Hypothalamus (tissue), 51 donors: ENCODE data around the gene IGF1.
"Not testable (repeated sequence)": the region's sequence is repeated elsewhere in the genome, so short reads cannot be mapped to it uniquely, and the experiment has no call there.

Experiments used
- DNase-seq, 51 donors: peaks; one replicate each; lab custom pipeline; 2025; lab: John Stamatoyannopoulos, UW

IGF1 gene

DNA sequence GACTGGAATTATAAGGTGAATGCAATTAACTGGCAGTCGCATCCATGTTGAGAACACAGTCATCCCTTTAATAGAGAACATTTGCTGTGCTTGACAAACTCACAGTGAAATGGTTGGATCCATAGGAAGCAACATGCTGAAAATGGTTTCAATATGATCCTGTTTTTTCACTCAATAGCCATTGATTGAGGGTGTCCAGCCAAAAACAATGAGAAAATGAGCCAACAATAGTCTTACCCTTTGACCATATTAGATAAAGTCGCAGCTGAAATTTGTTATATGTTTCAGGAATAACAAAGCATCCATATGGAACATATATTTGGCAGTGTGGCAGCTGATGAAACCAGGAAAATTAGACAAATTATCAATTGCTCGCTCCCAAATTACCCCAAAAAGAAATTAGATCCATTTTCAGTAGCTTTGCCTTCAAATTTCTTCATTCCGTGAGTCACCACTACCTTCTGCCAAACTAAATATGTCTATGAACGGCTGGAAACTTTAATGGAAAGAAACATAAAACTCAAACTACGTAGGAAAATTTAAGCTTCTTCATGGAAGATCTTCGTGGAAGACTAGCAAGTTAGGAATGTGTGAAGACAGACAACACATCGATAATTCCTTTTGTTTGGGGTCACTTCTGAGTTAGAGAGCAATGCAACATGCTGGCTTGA, 17.4 kb downstream of the IGF1 start:
- no peak for DNase-seq

DNA sequence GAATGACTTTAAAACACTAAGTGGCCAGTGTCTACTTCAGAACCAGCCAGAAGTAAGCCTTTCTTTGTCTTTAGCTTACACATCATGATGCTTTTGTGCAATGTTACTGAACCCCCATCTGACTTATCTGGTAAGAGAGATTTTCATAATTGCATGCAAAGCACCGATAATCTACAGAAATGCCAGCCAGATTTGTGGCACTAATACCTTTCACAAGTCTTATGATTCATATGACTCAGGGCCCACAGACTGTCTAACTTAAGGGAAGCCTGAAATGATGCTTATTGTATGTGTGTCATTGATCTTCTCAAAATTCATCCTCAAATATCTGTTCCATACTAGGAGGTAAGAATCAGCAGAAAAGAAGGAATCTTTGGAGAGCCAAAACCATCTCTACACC, 18.0 kb downstream of the IGF1 start:
- no peak for DNase-seq

DNA sequence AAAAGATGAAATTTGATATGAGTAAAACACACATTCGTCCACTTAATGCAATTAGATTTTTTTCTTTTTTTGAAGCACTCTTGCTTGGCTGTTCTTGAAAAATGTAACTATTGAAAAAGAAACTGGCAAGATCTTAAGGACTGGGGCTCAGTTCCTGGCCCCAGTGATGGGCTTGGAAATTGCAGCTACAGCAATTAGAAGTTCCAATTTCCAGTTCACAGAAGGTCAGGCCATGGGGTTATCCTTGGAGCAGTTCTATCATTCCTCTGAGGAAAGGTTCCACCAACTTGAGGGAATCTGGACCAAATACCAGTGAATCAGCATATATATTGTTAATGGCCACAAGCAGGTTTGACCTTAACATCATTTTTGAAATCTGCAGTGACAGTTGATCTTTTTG, 18.9 kb downstream of the IGF1 start:
- no peak for DNase-seq

DNA sequence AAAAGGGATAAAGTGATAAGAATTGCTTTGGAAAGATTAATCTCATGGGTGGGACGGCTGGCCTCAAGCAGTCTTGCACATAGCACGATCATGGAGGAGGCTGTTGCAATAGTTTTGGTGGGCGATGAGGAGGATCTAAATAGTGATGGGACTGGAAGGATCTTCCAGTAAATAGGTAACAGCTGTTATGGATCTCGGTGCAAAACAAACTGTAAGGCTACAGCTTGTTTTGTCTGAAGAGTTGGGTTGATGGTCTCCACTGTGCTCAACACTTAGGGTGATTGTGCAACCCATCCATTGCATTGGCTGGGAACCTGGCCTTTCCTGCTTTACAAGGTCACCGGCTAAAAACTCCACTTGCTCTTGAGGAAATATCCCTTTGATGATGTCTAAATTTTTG, 21.0 kb downstream of the IGF1 start:
- no peak for DNase-seq

DNA sequence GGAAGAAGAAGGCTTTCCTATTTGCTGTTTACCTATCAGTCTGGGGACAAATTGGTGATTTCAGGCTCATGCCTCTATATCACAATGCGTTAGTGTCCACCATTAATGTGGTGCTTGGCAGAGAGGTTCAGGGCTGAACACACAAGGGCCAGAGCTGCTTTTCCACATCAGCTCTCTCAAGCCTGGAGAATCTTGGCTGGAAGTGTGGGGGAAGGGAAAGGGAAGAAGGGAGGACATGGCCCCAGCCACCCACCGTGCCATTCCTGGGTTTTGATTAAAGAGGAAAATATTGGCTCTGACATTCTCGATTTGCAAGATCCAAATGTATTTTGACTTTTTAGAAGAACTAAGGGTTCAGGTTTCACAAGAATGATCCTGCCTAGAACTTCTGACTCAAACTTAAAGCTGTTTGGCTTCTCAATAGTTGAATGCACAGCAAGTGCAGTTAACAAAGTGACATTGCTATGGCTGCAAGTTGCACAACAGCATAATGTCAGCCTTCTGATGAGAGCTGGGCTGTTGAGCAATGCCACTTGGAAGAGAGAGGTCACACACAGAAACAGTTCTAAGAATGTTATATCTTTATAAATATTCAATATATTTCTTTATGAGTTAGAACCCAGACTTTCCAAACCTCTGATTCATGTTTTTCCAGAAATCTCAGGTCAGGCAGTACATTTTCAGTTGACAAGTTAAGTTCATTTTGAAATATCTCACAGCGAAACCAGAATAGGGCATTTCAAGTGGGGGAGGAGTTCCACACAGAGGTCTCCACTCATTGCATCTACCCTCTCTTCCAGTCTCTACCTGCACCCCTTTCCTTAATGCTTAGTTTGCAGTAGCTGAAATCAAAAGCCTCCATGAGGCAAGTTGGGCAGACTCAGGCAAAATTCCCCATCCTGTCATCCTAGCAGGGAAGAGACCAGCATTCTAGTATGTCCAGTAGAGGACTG, 25.3 kb downstream of the IGF1 start:
- no peak for DNase-seq

DNA sequence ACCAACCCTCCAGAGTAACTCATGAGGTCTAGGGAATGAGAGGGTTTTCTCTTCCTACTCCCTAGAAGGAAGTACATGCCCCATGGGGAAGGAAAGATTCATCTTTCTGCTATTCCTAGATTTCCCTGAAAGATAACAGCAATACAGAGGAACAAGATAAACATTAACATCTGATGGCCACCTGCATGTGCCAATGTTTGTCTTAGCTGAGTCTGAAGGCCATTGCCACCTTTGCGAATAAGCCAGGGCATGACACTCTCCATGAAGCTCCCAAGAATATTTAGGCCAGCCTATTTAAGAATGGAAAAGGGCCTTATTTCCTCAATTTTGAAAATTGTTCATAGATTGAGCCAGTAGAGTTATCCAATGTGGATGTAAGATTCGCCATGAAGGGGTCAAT, 26.0 kb downstream of the IGF1 start:
- no peak for DNase-seq

DNA sequence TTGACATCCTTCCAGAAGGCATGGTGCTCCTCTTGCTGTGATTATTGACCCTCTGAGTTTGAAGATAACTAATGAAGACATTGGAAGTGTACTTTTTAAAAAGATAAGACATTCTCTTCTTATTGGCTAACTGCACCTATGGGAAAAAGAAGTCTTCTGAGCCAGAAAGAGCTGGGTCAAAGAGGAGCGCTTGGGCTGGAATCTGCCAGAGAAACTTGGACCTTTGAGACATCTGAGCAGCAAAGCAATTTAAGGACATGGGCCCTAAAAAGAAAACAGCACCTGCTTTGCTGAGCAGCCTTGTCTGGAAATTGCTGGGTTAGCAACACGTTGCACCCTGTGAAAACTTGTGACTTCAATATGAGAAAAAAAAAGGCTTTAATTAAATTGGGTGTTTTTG, 27.8 kb downstream of the IGF1 start:
- no peak for DNase-seq

DNA sequence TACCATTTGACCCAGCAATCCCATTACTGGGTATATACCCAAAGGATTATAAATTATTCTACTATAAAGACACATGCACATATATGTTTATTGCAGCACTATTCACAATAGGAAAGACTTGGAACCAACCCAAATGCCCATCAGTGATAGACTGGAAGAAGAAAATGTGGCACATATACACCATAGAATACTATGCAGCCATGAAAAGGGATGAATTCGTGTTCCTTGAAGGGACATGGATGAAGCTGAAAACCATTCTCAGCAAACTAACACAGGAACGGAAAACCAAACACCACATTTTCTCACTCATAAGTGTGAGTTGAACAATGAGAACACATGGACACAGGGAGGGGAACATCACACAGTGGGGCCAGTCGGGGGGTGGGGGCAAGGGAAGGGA, 31.3 kb downstream of the IGF1 start:
- not testable (repeated sequence) for DNase-seq

DNA sequence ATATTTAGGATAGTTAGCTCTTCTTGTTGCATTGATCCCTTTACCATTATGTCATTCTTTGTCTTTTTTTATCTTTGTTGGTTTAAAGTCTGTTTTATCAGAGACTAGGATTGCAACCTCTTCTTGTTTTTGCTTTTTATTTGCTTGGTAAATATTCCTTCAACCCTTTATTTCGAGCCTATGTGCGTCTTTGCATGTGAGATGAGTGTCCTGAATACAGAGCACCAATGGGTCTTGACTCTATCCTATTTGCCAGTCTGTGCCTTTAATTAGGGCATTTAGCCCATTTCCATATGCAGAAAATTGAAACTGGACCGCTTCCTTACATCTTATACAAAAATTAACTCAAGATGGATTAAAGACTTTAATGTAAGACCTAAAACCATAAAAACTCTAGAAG, 32.9 kb downstream of the IGF1 start:
- not testable (repeated sequence) for DNase-seq

DNA sequence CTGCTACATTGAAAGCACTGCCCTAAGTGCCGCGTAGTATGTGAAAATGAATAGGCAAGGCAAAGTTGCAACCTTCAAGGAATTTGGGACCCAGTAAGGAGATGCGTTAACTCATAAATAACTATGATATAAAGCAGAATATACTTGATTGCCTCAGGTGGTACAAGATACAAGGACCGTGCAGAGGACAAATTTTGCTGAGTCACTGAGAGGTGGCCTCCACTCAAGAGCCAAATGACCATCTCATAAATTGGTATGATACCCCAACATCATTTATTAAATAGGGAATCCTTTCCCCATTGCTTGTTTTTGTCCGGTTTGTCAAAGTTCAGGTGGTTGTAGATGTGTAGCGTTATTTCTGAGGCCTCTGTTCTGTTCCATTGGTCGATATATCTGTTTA, 35.7 kb downstream of the IGF1 start:
- DNase-seq: no peak

DNA sequence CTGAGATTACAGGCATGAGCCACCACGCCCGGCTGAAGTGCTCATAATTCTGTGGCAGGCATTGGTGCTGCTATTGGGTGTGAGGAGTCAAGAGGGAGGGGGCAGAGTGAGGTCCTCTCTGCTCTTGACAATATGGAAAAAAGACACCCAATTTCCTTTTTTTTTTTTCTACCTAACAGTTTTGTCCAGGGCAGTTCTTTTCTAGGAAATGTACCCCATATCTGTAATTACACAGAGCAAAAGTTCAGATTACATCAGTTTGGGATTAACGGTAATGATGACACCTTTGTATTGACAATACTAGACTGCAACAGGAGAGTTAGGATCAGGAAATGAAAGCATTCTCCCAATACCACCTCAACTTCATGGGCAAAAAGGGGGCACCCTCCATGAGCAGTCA, 36.3 kb downstream of the IGF1 start:
- DNase-seq: no peak

DNA sequence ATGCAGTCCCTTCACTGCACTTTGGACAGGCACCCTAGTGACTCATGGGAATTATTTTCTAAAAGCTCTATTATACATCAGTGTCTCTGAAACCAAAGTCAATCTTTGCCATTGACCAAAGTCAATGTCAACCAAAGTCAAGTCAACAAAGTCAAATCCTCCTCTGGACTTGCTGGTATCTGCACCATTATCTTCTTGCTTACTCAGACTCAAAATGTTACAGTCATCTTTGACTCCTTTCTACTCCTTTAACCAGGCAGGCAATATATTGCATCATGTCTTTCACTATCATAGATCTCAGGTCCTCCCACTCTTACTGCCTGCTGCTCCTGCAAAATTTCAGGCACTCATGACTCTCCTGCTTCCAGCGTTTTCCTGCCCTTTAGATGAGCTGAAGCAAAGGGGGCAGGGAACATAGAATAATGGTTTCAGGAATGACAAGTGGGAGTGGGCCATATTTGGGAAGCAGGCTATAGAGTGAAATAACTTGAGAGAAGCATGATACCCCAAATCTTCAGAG, 39.2 kb downstream of the IGF1 start:
- DNase-seq: no peak

DNA sequence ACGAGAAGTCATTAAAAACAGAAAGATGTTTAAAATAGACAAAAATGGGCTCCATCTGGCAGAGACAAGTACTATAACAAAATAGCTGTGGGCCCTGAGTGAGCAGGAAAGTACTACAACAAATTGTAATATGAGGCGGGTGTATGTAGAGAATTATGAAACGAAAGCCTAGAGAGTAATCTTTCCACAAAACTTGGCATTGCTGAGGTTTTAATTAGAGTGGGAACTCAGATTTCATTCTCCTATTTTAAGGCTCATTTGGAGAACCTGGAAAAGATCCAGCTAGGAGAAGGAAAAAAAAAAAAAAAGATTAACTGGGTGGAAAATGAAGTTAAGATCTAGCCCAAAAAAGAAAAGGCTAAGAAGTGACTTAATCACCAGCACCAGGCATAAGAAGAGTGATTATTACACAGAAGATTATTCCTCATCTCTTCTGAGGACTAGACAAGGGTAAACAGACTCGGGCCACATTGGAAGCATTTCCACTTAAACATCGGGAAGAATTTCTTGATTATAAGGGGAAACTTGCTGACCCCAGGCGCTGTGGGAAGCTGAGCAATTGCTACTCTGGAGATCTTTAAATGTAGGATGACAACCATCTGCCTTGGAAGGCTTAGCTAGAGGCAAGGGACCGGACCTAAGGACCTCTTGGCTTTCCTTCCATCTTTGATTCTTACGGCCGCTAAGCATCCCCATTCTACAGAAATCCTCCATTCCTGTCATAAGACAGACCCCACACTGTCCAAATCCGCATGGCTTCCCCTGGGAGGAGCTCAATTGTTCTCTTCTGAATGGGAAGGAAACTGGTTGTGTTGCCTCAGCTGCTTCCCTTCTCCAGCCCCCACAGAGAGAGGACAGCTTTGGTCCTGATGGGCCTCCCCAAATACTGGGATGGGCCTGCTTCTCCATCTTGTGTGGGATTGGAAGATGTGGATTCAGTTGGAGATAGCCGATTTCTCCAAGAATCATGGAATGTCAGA, 40.6 kb downstream of the IGF1 start:
- no peak for DNase-seq

DNA sequence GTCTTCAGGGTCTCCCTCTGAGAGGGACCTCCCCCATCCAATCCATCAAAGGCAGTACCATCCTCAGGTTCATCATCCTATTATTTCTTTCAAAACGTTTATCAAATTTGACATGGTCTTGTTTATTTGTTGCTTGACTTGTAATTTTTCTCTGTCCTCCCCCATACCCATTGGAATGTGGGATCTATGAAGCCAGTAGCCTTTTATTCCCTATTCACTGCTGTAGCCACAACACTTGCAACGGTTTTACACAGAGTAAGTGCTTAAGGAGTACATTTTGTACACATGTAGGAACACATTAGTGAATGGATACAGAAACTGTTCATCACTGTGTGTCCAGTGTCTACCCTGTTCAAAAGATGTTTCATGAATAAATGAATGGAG, 41.5 kb downstream of the IGF1 start:
- no peak for DNase-seq

DNA sequence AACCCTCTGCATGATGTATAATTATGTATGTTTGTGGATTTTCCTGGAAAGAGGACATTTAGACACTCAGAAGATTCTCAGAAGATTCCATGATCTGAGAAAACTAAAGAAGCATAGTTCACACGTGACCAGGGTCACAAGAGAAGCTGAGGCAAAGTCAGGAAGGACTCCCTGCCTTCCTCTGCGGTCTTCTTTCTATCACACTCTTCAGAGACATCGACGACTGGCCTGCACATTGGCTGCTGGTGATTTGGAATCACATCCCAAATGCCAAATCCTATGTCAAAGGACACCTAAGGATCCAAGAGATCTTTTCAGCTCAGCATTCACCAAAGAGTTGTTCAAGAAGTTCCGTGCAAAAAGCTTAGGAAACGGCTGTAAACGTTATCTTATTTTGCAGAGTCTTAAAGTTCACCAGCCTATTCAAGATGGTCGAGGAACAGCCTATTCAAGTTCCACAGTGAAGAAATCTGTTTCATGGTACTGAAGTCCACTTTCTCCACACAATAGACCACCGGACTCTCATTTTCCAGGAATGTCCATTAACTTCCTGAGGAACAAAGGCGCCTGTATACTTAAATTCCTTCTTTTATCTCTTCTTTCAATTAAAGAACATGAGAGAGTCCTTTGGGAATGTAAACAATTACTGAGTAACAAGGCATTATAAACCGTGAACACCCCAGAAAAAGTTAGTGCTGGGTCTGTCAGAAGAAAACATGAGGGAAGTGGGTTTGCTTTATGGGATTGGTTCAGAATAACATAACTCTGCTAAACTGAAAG, 42.1 kb downstream of the IGF1 start:
- no peak for DNase-seq

DNA sequence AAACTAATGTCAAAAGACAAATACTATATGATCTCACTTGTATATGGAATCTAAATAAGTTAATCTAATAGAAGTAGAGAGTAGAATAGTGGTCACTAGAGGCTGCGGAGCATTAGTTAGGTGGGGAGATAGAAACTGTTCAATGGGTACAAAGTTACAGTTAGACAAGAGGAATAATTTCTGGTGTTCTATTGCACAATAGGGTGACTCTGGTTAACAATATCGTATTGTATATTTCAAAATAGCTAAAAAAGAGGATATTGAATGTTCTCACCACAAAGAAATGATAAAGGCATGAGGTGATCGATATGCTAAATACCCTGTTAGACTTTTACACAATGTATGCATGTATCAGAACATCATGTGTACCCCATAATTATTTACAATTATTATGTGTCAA, 42.9 kb downstream of the IGF1 start:
- DNase-seq: no peak

DNA sequence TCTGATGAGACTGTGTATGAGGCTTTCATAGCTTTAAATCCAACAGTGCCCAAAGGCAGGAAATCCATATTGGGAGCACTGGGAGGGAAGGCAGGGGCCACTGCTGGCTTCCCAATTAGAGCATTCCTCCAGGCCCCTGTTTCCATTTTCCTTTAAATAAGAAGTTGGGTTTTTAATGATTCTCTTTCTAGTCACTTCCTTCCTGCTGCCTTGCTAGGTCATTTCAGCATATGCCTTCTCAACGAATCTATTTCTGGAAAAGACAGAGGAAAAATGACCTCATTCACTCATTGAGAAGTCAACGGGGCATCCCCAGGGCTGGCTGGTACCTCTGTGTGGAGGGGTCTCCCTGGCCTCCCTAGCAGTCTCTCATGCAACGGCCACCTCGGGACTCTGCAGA, 43.5 kb downstream of the IGF1 start:
- DNase-seq: no peak

DNA sequence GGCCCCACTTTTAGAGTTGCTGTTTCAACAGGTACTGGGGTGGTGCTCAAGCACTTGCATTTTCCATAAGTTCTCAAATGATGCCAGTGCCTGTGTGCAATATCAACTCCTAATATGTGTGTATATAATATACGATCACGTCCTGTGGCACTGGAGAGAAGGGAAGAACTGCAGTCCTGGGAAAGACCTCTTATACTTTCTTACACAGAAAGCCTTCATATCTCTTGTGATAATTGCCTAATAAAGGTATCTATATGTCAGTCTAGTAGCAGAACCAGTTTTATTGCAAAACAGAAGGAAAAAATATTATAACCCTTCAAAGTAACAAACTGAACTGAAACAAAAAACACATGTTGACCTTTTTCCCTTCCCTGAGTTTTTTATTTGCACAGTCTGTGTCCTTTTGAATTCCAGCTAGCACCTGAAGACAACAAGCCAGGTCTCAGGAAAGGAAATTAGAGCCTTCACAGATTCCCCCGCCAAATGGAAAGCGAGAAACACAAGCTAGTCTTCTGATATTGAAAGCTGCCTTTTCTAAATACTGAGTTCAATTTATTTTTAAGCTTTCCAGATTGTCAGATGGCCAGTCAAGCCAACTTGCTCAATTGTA, 44.4 kb downstream of the IGF1 start:
- no peak for DNase-seq

DNA sequence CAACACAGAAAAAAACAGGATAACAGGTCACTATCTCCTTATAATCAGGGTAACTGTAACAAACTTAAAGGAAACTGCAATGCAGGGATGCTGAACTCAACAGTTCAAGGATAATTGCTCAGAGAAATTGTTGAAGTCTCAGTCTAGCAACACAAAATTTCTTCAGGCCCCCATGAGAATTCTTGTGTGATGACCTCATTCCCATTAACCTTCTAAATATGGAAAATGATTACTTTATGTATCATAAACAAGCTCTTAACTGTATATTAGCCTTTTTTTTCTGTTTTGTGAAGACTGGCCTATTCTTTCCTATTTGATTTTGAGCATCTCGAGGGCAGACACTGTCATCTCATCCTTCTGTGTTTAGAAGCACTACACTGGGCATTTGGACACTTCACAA, 47.1 kb downstream of the IGF1 start:
- no peak for DNase-seq

DNA sequence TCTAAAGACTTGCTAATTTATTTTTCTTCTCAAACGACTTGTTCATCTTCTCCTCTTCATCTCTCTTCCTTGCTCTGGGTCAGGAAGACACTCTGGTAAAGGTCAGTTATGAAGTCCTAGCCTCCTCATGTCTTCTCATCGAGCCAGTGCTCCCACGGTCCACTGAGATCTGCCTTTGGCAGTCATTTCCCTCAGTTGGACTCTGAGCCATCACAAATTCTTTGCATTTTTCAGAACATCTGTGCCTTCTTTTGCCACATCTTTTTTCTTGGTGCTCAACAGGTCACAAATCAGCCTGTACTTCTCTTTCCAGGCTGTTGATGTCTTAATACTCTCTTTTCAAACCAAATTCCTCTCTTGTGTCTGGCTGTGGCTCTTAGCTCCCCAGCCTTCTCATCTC, 49.7 kb downstream of the IGF1 start:
- no peak for DNase-seq
